ENCODE measurements around the gene MISP. TPM values are rescaled to one million over a fixed set of nuclear protein-coding genes. Genes with fewer than 3 reads are reported as not detected.
A peak's percentile ranks its signal among the peaks of the same experiment; 100 is the strongest.

The MISP gene
- total RNA-seq, 2 donors from 2014 or later: 0.18 TPM; not detected in 1

GRCh38 chr19:813219-814151 lies 62.6 kb downstream of the MISP start:
- ATAC-seq: peak; percentile 5 to 9
- intact Hi-C loops (cut with DNase I): no loop called here
- no peak for DNase-seq

Small RNA genes lying within 50 kb of the gene (microRNA-seq; reads per million reads assigned to microRNA genes)
- gene MIR3187: 0.82 to 2.0 reads per million in 2 donors
- 1.1 to 1.2 reads per million in 2 donors for gene MIR4745

Other genes with a start within 250 kb of the MISP start
- 10 to 100 TPM; 12.1 to 14.9 TPM for gene TPGS1, start 243.6 kb upstream of the MISP start, total RNA-seq
- 10 to 100 TPM; 63.9 to 71.0 TPM for gene CDC34, start 219.4 kb upstream of the MISP start, total RNA-seq
- 1 to 10 TPM in 1 of 2 donors, under 1 TPM in 1; 0.81 to 1.1 TPM for gene GZMM, start 207.1 kb upstream of the MISP start, total RNA-seq
- gene BSG, start 178.5 kb upstream of the MISP start, total RNA-seq: 1,000 to 10,000 TPM in 1 of 2 donors, 100 to 1,000 TPM in 1; 847 to 1,152 TPM
- gene HCN2, start 161.2 kb upstream of the MISP start, total RNA-seq: 1 to 10 TPM; 4.3 to 10.0 TPM
- gene POLRMT, start 117.6 kb upstream of the MISP start, total RNA-seq: 10 to 100 TPM; 33.7 to 43.6 TPM
- under 1 TPM in 1 of 2 donors, not detected in 1; 0.44 TPM for gene FGF22, start 111.2 kb upstream of the MISP start, total RNA-seq
- gene RNF126, start 87.9 kb upstream of the MISP start, total RNA-seq: 10 to 100 TPM; 19.2 to 35.9 TPM
- 100 to 1,000 TPM in 1 of 2 donors, 10 to 100 TPM in 1; 33.5 to 118 TPM for gene FSTL3, start 74.7 kb upstream of the MISP start, total RNA-seq
- gene PRSS57, start 55.7 kb upstream of the MISP start, total RNA-seq: not detected
- gene PALM, start 42.2 kb upstream of the MISP start, total RNA-seq: 10 to 100 TPM; 48.9 to 49.7 TPM
- 100 to 1,000 TPM in 1 of 2 donors, 10 to 100 TPM in 1; 90.1 to 131 TPM for gene PTBP1, start 46.3 kb downstream of the MISP start, total RNA-seq
- gene PLPPR3, start 70.8 kb downstream of the MISP start, total RNA-seq: under 1 TPM; 0.21 to 0.27 TPM
- gene AZU1, start 76.7 kb downstream of the MISP start, total RNA-seq: under 1 TPM in 1 of 2 donors, not detected in 1; 0.18 TPM
- not detected for gene PRTN3, start 89.9 kb downstream of the MISP start, total RNA-seq
- 1 to 10 TPM; 1.5 to 2.4 TPM for gene ELANE, start 101.2 kb downstream of the MISP start, total RNA-seq
- gene CFD, start 108.6 kb downstream of the MISP start, total RNA-seq: 100 to 1,000 TPM; 277 to 861 TPM
- 10 to 100 TPM; 25.4 to 27.4 TPM for gene MED16, start 142.1 kb downstream of the MISP start, total RNA-seq
- gene RNU6-9, start 142.4 kb downstream of the MISP start, total RNA-seq: not detected
- gene R3HDM4, start 162.1 kb downstream of the MISP start, total RNA-seq: 10 to 100 TPM; 18.3 to 31.6 TPM
- not detected for gene KISS1R, start 166.2 kb downstream of the MISP start, total RNA-seq
- gene ARID3A, start 174.9 kb downstream of the MISP start, total RNA-seq: 1 to 10 TPM; 5.3 to 5.8 TPM
- gene WDR18, start 233.2 kb downstream of the MISP start, total RNA-seq: 10 to 100 TPM; 16.2 to 17.2 TPM
- gene GRIN3B, start 249.3 kb downstream of the MISP start, total RNA-seq: under 1 TPM in 1 of 2 donors, not detected in 1; 0.06 TPM